NB4 (cell line): ENCODE data around the gene DAB2IP.

Source experiments
- DNase-seq: peaks from one replicate; pipeline ENCODE4 v3.0.0; 2010; ENCODE audit warnings: low read depth
- H3K4me3 ChIP-seq: one replicate; pipeline ENCODE4 v1.5.1; 2011; ENCODE audit warnings: mild to moderate bottlenecking, low read depth, low read length, moderate library complexity
- CTCF ChIP-seq: IDR thresholded peaks from one replicate; pipeline ENCODE4 v1.5.1; 2012; ENCODE audit warnings: low read depth, low read length
- MYC ChIP-seq: IDR thresholded peaks from 2 replicates; pipeline ENCODE4 v1.6.1; 2011; ENCODE audit warnings: low read depth, low read length
- POLR2A ChIP-seq: IDR thresholded peaks from 2 replicates; pipeline ENCODE4 v1.6.1; 2011; ENCODE audit warnings: mild to moderate bottlenecking; ENCODE audit not compliant: insufficient read length; ENCODE audit errors: extremely low read depth
- TF ChIP-seq, protein P1 (sequence below): IDR thresholded peaks from 2 replicates; pipeline ENCODE4 v1.6.1; 2011; ENCODE audit warnings: low read depth, low read length

Gene DAB2IP

DNA sequence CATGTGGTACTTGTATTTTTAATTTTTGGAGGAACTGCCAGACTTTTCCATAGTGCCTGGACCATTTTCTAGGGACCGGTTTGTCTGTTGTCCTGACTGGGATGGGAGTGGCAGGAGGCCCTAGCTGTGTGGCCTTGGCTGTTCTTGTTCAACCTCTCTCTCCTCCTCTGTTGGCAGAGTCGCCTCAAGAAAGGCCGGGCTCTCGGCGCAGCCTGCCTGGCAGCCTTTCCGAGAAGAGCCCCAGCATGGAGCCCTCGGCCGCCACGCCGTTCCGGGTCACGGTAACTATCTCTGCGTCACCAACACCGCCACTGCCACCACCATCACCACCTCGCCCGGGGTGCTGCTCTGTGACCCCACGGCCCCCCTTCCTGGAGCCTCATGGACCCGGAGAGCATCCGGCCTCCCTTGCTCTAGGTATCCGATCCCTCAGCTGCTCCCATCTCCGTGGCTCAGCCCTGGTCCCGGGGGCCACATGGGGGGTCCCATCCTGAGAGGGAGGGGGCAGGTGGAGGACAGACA is 27.1 kb downstream of the DAB2IP start:
- DNase-seq: no peak
- TF ChIP-seq MYC (no peak), POLR2A (no peak), CTCF (no peak)
- TF ChIP-seq, protein P1, sequence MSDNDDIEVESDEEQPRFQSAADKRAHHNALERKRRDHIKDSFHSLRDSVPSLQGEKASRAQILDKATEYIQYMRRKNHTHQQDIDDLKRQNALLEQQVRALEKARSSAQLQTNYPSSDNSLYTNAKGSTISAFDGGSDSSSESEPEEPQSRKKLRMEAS: no peak

DNA sequence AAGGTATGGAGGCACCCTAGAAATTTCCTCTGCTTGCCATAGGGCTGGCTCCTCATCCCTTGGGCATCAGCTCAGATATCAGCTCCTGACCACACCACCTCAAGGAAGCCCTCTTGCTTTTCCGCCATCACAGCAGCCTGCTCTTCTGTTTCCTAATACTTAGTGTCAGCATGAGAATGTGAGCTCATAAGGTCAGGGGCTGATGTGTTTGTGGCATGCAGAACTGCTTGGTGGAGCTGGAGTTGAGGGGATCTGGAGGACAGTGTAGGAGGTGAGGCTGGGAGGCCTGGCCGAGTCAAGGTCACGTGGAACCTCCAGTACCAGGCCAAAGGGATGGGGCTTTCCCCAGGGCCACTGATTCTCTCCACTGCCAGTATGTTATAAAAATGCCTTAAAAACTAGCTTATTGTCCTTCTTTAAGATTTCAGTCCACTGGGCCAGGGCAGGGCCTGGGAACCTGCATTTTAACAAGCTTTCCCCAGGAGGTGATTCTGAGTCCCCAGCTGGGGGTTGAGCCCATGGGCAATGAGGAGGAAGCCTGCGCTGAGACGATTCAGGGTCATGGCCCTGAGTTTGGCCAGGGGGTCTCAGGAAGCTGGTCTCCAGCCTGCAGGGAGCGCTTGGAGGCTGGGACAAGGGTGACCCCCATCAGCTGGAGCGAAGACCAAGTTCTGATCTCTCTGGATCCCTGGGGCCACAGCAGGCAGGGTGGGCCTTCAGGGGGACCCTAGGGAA is 28.6 kb downstream of the DAB2IP start:
- DNase-seq: no peak
- TF ChIP-seq, protein P1: no peak
- no peak for TF ChIP-seq MYC
- TF ChIP-seq POLR2A: no peak
- no peak for TF ChIP-seq CTCF
- H3K4me3 ChIP-seq: no peak overlapping the region

More for the DNA sequence above, 27.1 kb downstream of the DAB2IP start:
- H3K4me3 ChIP-seq: no peak overlapping the region

DNA sequence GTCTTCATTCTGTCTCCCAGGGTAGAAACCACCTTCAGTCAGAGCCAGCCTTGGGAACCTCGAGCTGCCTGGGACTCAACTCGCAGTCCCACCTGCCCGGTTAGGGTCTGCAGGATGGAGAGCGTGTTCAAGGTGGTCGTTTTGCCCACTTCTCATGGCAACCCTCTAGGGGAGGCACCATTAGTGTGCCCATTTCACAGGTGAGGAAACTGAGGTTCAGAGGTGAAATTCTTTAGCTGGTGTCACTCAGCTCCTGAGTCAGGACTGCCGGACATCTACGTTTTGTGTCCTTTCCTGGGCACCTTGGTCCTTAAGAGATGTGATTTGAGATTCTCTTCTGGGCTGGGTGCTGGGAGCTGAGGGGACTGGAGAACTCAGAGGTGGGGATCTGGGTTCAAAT is 30.0 kb downstream of the DAB2IP start:
- TF ChIP-seq CTCF (no peak), MYC (no peak), POLR2A (no peak)
- TF ChIP-seq, protein P1: no peak
- no peak for DNase-seq
- H3K4me3 ChIP-seq: no peak overlapping the region

DNA sequence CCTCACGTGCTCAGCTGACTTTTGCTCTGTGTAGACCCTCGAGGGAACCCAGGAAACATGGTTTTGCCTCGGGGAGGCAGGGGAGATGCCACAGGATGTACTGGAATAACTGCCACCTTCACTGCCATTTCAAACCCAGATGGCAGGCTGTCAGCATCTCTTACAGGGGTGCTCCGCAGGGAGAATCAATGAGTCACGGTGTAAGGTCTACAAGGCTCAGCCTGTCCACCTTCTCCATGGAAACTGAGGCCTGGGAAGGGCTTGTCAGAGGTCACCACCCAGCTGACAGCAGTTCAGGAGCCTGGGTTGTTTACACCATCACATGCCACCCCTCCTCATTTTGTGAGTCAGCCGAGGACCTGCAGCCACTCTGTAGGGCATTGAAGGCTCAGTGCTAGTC is 30.8 kb downstream of the DAB2IP start:
- TF ChIP-seq, protein P1: no peak
- TF ChIP-seq CTCF (no peak), POLR2A (no peak), MYC (no peak)
- DNase-seq: no peak
- H3K4me3 ChIP-seq: no peak overlapping the region

DNA sequence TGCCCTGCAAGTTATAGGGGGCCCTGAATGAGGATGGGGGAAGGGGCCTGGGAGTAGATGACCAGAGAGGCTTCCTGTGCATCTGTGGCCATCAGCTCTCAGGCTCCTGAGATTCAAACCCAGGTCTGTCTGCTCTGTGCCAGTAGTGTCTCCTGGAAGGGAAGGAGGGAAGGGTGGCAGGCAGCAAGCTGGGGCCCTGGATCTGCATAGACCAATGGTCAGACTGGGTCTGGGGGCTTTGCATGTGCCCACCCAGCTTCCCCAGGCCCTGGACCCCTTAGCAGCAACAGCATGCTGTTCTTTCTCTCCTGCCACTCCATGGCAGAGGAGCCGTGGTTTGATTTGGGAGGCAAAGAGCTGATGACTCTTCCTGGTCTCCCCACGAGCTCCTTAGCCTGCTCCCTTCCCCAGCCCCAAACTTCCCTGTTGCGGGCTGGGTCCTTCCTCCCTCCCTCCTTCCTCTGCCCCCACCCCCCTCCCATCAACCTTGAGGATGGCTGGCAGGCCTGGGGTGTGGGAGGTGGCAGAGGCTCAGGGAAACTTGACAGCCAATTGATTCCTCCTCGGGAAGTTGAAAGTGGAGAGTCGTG is 31.6 kb downstream of the DAB2IP start:
- H3K4me3 ChIP-seq: no peak overlapping the region
- no peak for DNase-seq
- TF ChIP-seq POLR2A (no peak), CTCF (no peak), MYC (no peak)
- TF ChIP-seq, protein P1: no peak
